Frontal cortex (tissue), 4 donors: ENCODE data around the gene WNT2. TPM values are rescaled to one million over a fixed set of nuclear protein-coding genes. Genes with fewer than 3 reads are reported as not detected.

Experiments
- DNase-seq, 2 donors: peaks; one replicate each; pipeline ENCODE4 v3.0.0; 2012; ENCODE audit warnings: low spot score in 2 of 2
- FAIRE-seq: peaks from 2 replicates; lab custom pipeline; 2012; peaks lifted over from hg19 to GRCh38; lab: Jason Lieb, UNC
- total RNA-seq: library from RNA; depleted of rRNA; stranded (reverse); fragments of >200 nt; gene quantifications from one replicate; pipeline ENCODE4 v1.2.3, GENCODE V29; 2014
- donor health status: control.
- donor health status: control.
- donor health status: control.

The WNT2 gene
- total RNA-seq: 0.41 TPM

DNA sequence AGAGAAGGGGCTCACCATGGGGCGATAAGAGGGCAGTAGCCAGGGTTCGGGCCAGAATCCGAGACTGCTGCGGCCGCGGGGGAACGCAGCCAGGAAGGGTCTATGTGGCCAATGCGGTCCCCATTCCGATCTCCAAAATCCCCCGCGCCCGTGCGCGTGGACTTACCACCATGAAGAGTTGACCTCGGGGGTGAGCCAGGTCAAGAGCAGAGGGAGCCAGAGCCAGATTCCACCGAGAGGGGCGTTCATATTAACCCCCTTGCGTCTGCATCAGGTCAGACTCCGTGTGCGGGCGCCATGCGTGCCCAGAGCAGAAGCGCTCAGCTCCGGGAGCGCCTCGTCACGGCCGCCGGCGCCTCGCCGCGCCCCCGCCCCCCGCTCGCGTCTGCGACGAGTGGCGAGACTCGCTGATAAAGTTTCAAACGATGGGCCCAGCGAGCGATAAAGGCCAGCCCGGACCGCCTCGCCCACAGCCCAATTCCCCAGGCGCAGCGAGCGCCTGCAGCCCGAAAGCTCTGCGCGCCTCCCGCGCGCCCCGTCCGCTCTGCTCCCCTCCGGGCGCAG is at the start of gene WNT2:
TSS of gene WNT2 (minus strand) at position 318 of the 564 bp plus-strand sequence. CDS start at position 249, 69 bp downstream.
- no peak for FAIRE-seq
- peak in 1 of 2 donors; percentile 6 for DNase-seq

GRCh38 chr7:117372073-117372472 is 49.2 kb upstream of the WNT2 start:
- FAIRE-seq (no peak), DNase-seq (no peak)

- DNase-seq (no peak), FAIRE-seq (no peak)
Observed at GRCh38 chr7:117364339-117365080, 41.7 kb upstream of the WNT2 start.

DNA sequence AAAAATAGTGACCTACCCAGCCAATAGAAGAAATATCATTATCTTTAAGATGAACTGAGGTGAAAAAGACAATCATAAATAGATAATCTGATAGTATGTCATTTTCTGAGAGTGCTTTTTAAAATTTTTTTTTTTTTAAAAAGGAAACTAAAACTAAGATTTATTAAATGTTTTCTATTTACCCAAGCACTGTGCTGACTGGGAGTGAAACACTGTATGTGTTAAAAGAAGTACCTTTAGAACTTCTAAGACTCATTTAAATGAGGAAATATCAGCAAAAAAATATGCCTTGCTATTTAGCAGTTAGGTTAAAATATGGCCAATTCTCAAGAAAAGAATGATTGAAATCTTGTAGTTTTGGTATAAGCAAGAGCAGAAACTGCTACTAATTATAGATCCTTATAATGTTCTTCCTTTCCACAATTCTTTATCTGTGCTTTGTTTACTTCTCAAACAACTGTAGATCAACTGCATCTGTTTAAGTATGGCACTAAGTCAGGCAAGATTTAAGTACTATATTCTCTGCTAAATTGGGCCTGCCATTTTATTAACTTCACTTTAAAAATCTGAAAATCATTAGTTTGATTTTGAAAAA is 39.5 kb upstream of the WNT2 start:
- DNase-seq: no peak
- FAIRE-seq: no peak

GRCh38 chr7:117350027-117350426 is 27.2 kb upstream of the WNT2 start:
- no peak for DNase-seq

DNA sequence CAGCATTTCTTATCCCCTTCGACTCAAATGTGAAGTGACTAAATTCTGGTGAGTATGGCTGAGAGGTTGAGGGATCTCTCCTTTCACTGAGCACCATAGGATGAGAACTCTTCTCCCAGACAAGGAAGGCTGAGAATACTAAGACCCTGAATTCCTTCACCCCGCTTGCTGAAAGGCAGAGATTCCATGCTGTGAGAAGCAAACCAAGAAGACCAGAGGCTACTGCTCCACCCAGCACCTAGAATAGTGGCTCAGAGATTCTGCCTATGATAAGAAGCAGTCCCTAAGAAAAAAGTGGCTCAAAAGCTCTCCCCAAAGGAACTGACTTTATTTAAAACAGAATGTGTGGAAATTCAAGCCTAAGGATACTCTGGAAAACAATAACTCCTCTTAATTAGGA is 26.7 kb upstream of the WNT2 start:
- FAIRE-seq: no peak
- DNase-seq: no peak

More at GRCh38 chr7:117350027-117350426, 27.2 kb upstream of the WNT2 start:
- no peak for FAIRE-seq

DNA sequence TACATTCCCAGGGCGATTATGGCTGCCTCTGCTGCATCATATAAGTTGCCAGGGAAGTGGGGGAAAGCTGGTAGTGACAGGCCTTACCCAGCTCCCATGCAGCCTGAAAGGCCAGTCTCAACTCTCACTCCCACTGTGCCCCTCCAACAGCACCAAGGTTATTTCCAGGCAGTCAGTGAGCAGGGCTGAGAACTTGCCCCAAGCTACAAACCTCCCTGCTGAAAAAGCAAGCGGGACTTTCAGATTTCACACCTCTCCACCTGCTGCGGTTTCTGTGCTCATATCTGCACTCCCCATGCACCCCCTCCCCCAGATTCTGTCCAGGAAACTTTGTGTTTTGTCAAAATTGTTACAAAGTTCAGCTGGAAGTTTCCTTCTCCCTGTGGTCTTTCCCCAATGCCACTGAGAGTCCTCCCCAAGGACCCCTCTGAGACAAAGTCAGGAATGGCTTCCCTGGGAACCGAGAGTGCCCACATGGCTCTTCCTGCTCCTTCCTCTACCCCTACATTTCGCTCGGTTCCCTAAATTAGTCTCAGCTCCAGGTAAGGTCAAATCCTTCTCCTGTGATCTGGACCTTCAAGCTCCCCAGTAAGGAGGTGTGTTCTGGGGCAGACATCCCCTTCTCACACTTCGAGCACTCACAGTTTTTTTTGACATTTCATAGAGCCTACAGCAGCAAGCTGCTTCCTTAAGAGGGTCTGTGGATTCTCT is 25.3 kb upstream of the WNT2 start:
- FAIRE-seq (no peak), DNase-seq (no peak)

DNA sequence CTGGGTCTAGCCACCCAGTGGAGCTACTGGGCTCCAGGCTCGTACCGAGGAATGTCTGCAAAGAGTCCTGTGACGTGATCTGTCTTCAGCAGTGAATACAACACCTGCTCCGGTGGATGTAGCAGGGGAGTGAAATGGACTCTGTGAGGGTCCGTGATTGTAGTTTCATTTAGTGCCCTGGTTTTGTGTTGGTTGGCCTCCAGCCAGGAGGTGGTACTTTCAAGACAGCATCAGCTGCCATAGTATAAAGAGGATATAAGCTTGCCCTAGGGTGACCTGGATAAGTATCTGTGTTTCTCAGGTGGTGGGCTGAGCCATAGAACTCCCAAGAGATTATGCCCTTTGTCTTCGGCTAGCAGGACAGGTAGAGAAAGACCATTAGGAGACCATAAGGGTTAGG is 24.6 kb upstream of the WNT2 start:
- DNase-seq (no peak), FAIRE-seq (no peak)

GRCh38 chr7:117346161-117346560 is 23.3 kb upstream of the WNT2 start:
- FAIRE-seq (no peak), DNase-seq (no peak)

DNA sequence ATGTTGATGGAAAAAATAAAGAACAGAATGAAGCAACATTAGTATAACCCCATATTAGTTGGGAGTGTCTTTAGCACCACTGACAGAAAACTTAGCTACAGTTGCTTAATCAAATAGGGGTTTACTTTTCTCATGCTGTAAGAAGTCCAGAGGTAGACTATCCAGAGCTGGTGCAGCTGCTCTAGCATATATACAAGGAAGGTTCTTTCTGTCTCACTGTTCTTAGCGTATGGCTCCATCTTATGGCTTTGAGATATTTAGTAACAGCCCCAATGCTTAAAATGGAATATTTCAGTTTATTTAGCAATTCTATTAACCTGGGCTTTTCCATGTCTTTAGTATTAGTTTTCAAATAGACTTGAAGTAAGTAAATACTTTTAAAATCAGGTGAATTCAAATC is 15.2 kb upstream of the WNT2 start:
- FAIRE-seq (no peak), DNase-seq (no peak)

DNA sequence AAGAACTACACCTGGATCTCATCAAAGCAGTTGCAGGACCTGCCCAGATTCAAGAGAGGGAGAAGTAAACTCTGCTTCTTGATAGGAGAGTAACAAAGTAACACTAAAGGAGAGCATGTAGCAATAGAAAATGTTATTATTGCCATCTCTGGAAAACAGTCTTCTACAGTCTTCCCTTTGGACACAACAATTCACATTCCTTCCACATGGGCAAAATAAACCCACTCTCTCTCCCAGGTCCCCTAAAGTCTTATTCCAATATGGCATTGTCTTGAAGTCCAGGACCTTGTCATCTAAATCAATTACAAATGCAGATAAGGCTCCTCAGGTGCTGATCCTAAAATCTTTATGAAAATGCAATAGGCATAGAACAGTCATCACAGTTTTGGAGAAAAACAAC is 10.3 kb upstream of the WNT2 start:
- DNase-seq (no peak), FAIRE-seq (no peak)

DNA sequence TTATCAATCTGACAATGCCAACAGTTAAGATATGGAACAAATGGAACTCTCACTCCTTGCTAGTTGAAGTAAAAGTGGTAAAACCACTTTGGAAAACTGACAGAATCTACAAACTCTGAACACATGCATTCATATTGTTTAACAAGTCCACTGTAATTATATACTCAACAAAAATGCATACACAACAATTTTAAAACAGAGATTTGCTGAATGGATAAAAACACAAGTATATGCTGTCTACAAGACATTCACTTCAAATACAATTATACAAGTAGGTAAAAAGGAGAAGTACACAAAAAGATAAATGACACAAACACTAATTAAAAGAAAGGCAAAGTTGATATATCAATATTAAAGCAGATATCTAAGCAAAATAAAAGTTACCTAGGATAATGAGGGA is 9.2 kb upstream of the WNT2 start:
- no peak for FAIRE-seq
- no peak for DNase-seq

- DNase-seq: no peak
- FAIRE-seq: no peak
Observed at GRCh38 chr7:117325836-117326235, 3.0 kb upstream of the WNT2 start.

GRCh38 chr7:117324960-117325359 is 2.1 kb upstream of the WNT2 start:
- DNase-seq (no peak), FAIRE-seq (no peak)

DNA sequence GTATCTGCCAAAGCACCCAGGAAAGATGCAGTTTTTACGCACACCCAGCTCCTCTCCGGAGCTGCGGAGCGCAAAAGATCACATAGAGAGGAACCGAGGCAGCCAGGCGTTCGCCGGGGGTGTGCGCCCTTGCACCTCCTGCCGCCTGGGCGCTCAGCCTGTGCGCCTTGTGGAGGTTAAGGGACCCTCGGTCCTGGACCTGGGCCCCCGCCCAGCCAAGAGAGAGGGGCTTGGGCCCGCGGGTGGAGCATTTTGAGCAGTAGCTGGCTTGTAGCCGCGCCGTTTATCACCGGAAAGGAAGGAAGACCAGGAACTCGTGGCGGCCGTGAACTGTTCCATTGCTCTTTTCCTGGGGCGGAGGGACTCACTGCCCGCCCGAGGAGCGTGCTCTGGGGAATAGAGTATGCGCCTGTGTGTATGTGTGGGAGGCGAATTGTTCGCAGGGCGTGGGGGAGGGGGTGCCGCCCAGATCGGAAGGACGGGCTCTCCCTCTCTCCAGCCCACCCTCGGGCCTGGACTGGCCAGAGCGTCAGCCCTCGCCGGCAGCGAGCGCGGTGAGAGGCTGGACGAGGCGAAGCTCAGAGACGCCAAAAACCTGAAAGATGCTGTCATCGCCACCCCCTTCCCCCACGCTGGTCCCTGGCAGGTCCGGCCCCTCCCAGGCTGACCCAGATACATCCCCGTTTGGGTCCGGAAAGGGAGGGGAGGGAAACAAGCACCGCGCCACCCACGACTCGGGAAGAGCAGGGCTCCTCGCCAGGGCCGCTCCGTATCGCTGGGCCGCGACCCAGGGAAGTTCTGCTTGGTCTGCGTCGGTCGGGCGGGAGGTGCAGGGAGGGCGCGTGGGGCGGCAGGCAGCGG is 1.2 kb upstream of the WNT2 start:
- peak; percentile 31 to 35 for DNase-seq
- no peak for FAIRE-seq

- DNase-seq: peak in 1 of 2 donors; percentile 17
- FAIRE-seq: no peak
Observed at GRCh38 chr7:117323305-117323850, 520 bp upstream of the WNT2 start.

- FAIRE-seq (no peak), DNase-seq (no peak)
Observed at GRCh38 chr7:117320523-117320922, 2.3 kb downstream of the WNT2 start.

GRCh38 chr7:117319181-117319580 is 3.7 kb downstream of the WNT2 start:
- FAIRE-seq (no peak), DNase-seq (no peak)

DNA sequence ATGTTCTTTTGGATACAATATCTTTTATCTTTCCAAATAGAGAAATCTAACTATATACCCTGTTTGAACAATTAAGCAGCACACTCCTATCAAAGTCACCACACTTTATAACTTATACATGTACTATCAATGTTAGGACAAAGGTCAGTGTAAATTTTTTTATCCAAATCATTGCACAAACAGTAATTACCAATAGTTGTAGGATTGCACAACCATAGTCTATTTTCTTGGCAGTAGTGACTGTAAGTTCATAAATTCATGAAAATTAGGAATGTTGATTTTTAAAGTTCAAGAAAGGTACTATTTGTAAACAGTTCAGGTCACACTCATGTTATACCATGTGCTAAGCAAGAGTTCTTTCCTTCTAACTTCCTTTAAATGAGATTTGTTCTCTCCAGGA is 9.3 kb downstream of the WNT2 start:
- no peak for DNase-seq
- FAIRE-seq: no peak
